Glomerular visceral epithelial cell (primary cell): ENCODE measurements around the gene MDFIC.

Experiments used
- DNase-seq: peaks from one replicate; pipeline ENCODE4 v3.0.0-alpha.2; 2016; ENCODE audit errors: extremely low spot score

The MDFIC gene

DNA sequence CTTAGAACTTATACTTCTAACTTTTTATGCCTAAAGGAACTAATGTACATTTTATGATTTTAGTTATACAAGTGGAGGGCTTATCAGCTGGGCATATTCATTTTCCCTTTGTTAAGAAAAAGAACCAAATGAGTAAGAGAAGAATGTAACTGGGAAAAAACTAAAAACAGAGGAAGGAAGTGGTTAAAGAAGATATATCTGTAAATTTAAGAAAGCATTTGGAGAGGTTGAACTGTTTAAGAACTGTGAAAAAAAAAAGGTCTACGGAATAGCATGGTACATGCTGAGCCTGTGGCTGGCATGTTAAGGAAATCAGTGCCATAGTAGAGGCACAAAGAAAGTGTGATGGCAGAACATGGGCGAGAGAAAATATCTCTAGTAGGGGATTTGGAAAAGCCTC is 6.2 kb downstream of the MDFIC start:
- DNase-seq: no peak

DNA sequence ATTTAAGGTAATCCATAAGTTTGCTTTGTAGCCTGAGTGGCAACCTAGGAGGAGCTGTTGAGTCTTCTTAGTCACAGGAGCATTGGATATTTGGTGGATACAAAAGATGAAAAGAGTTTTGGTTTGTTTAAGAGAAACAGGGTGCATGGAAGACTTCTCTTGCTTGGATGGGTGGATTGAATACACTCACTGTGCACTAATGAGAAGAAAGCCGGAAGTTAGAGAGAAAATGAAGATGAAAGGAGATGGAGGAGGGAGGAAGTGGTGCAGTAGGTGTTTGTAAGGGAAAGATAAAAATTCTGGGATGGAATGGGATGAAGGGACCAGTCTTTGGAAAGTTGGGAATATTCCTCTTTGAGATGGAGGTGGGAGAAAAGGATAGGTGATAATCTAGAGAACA is 7.7 kb downstream of the MDFIC start:
- no peak for DNase-seq

DNA sequence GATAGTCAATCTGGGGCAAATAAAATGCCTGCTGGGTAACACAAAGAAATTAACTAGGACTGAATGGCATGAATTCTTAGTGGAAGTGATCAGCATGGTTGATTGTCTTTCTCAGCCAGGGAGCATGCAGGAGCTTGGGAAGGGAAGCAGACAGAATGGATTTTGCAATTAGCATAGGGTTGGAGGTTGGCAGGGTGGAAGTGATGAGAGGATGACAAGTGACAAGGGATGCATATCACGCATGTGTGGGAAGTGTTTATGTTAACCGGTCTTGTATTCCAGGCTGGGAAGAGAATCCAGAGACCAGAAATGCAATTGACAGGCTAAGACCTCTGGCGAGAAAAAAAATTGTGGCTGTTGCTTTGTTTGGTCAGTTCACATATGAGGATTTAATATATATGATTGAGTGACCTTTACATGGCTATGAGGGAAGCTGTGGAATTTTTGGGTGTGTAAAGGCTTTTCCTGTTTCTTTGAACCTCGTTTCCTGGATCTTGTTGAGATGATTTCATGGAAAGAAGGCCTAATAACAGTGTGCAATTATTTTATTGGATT is 8.3 kb downstream of the MDFIC start:
- DNase-seq: no peak

DNA sequence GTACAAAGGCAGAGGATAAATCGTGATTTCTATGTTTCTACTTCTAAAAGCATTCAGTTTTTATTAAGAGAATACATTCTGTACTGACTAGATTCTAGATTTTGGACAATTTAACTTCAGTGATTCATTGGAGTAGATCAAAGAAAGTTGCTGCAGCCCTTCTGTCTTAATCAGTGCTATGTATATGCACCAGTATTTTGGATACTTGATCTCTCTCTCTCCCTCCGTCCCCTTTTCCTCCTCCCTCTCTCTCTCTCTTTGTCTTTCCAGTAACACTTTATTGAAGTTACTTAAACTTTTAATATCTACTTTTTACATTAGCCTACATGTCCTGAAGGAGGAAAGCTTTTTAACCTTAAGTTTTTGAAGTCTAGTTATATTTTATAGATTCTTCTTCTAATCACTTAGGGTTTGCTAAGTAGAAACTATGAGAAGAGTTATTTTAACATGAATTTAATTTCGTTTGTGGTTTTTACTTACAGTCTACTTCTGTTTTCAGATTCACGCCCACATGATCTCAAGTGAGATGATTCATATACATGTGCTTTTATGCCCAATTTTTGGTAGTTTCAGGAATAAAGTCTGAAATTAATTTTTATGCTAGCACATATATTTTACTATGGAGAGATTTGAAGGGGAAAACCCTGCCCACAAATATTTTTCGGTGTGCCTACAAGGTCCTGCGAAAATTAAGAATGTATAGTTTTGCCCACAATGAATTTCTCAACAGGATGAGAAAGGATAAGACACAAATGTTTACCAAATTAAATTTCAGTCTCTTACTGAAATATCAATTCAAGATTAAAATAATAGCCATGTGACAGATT is 9.1 kb downstream of the MDFIC start:
- DNase-seq: peak; percentile 10

DNA sequence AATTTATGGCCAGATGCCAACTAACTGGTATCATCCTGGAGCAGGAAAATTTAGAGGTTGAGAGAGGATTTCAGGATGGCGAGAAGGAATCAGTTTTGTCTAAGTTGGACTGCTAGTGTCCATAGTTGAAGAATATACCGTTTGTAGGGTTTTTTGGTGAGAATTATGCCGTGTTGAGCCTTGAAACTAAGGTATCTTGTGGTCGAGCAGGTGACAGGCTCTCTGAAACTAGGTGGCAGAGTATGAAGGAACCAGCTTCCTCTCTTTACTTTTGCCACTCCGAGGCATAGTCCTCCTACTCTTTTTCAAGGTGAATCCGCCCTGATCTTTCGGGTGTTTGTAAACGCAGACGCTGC is 9.7 kb downstream of the MDFIC start:
- DNase-seq: no peak

DNA sequence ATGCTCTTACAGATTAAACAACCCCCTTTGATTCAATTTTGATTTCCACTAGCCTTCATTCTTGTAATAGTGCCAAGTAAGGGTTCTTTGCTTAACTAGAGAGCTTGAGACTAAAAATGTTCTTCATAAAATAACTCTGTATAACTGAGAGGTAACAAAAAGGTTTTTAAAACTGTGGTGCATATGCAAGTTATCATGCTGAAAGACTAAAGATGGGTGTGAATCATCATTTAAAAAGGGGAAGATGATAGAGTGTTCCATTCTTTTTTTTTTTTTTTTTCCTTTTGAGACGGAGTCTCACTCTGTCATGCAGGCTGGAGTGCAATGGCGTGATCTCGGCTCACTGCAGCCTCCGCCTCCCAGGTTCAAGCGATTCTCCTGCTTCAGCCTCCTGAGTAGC is 11.1 kb downstream of the MDFIC start:
- no peak for DNase-seq

DNA sequence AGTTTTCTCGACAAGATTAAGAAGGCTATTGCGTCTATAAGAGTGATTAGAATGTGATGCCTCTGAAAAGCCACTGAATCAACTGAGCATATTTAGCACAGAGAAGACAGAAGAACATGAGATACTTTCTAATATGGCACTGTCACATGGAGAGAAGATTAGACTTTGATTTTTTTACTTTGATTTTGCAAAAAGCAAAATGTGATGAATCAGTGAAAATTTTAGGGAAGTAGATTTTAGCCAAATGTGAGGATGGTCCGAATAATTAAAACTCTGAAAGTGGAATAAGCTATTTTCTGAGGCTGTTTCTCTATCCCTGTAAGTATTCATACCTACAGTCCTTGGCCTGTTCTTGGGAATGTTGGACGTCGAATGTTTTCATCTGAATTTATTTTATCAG is 11.8 kb downstream of the MDFIC start:
- no peak for DNase-seq

DNA sequence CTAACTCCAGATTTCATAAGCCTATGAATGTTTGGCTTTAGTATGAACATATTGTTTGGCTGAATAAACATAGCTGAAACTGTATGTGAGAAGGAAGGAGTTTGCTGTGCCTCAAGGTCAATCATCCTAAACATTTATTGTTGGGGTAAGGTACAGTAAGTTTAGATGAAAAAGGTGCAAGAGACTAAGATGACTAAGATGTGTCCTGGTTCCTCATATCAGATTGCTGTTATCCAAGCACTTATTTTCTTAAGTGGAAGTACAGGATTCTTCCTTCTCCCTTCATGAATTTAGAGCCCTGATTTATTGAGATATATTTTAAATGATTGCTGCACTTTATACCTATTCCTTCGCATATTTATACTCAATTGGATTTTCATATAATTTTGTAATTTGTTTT is 12.2 kb downstream of the MDFIC start:
- DNase-seq: no peak

DNA sequence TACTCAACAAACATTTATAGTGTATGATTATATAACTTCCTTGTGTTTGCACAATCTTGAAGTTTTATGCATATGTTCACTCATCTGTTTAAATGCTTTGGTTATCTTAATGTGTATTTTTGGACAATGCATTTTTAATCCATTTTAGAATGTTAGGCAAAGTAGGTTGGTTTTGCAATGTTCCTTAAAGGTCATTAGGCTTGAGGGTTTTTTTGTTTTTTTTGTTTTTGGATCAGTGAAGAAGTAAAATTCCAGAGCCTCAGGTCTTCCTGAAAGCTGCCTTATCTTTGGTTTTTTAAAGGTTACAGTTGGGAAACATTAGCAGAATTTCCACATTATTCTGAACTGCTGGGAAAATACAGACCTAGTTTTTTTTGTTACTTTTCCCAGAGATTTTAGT is 12.8 kb downstream of the MDFIC start:
- DNase-seq: no peak

DNA sequence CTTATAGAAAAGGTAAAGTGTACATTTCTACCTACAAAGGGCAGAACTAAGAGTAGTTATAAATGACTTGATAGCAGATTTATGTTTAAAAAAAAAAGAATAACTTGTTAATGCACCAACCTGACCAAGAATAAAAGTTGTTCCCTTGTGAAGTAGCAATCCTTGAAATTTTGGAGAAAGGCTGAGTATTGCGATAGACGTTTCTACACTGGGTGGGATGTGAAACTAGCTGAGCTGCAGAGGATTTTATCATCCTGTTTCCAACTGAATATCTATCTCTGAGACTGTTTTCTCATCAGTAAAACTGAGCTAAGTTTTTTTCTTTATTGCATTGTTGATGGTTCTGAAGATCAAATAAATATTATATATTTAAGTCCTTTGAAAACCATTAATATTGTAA is 14.6 kb downstream of the MDFIC start:
- DNase-seq: no peak

DNA sequence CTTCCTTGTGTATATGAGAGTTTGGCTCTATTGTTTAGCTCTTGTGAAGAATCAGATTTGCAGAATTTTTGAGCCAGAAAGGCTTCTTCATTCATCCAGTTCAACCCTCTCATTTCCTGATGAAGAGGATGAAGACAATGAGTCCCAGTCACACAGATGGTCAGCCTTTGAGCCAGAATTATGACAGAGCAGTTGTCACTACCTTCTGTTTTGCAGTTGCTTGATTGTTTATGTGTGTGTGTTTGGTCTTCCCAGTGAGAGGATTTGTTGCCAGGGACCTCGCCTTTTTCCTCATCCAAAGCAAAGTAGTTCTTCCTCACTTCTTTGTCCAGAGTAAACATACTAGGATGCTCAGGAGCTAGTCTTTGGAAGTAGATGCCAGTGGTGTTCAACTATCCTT is 15.6 kb downstream of the MDFIC start:
- no peak for DNase-seq

DNA sequence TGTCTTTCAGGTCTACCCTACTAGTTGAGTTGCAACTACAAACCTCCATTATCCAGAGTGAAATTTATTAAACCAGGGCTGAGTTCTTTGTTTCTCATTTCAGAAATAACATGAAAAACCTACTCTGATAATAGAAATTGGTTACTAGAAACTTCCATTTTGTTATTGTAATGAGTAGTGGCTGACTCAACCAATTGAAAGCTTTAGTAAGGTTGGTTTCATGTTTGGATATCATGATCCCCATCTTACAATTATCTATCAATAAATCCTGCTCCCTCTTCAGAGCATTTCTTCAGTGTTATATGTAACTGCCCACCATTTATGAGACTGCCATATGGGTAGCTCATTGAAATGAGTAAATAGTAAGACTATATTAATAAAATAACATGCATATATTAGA is 16.9 kb downstream of the MDFIC start:
- no peak for DNase-seq

DNA sequence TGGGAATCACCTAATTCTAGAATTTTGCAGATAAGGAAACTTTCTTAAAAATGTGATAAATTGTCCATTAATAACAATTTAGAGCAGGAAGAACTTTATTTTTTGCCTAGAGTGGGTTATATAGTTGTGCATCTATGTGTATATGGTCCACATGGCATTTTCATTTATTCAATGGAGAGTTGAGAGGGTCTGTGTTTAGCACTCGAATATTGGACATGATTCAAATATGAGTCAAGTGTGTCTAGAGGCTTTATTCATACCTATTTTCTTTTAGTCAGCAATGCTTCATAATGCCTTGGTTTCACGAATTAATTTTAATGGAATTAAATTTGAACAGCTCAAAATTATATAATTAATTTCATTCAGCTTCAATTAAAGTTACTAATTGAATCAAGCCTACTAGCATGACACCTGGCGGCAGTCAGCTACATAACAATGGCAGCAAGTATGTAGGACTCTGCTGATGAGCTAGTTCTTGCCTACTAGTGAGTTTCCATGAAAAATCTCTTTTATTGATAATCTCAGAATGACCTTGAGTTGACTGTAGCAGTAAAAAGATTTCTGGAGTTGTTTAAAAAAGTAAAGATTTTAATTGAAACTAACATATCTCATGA is 17.7 kb downstream of the MDFIC start:
- no peak for DNase-seq

DNA sequence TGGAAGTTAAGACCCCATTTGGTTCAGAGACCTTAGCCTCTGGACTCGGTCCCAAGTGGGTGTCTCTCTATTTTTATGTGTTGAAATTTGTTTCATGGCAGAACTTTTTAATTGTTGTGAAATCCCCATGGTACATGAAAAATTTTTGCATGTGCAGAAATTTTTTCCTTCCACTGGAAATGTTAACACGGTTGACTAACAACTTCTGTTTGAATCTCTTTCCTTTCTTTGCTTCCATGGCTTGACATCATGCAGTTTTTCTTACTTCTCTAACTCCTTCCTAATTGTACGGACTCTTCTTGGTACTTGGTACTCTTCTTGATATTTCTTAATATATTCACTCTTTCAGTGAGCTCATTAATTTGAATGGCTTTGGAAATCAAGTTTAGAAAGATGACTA is 18.3 kb downstream of the MDFIC start:
- DNase-seq: no peak

DNA sequence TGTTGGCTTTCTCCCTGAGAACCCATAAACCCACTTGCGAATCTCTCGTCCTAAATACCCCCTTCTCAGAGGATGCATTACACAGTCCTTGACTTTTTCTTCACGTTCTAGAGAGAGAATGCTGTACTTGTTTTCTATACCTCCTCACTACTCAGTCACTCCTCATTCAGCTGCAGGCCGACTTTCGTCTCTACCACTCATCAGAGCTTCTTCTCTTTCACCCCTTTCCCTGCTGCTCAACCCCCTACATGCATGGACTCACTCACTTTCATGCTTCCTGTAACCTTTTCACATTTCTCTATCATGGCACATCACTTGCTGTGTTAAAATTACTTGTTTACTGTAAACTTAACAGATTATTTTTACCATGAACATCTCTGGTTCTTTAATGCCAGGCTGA is 19.8 kb downstream of the MDFIC start:
- no peak for DNase-seq

DNA sequence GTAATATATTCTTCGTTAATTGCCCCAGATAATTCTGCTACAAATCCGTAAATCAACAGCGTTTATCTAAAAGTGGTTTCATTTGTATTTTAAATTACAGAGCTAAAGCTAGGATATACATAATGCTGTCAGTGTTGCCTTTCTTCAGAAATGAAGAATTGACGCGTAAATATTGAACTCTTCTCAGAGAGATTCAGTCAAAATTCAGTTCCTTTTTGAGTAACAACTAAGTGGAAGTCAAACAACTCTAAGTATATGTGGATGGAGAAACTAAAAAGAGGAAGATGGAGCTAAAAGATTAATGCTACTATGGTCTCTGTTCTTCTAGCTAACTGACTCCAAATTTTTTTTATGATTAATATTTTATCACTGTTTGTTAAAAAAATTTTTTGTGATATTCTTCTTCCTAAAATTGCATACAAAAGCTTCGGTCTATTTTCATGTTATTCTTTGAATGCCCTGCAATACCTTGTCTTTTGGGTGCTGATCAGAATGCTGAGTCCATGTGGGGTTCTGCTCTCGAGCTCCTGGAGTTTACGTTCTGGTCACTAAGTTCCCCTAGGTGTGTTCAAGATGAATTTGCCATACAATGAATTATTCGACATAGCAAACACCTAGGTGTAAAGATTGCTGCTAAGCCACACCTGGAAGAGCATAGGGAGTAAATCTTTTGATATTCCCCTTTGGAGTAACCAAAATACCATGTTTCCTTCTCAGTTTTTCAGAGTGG is 20.7 kb downstream of the MDFIC start:
- no peak for DNase-seq

DNA sequence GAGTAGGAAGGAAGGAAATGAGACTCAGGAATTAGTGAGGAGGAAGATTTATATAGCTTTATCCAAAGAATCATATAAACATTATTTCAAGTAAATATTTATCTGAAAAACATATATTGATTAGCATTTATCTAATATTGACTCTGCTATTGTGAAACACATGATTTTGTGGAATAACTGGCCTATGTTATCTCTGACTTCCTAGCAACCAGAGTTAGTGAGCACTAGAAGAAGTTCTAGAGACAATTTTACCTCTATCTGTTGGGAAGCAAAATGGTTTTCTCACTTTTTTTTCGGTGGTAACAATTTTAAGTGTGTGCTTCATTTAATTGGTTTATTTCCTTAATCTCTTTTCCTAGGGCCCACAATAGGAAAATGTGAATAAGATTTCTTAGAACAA is 21.6 kb downstream of the MDFIC start:
- DNase-seq: no peak

DNA sequence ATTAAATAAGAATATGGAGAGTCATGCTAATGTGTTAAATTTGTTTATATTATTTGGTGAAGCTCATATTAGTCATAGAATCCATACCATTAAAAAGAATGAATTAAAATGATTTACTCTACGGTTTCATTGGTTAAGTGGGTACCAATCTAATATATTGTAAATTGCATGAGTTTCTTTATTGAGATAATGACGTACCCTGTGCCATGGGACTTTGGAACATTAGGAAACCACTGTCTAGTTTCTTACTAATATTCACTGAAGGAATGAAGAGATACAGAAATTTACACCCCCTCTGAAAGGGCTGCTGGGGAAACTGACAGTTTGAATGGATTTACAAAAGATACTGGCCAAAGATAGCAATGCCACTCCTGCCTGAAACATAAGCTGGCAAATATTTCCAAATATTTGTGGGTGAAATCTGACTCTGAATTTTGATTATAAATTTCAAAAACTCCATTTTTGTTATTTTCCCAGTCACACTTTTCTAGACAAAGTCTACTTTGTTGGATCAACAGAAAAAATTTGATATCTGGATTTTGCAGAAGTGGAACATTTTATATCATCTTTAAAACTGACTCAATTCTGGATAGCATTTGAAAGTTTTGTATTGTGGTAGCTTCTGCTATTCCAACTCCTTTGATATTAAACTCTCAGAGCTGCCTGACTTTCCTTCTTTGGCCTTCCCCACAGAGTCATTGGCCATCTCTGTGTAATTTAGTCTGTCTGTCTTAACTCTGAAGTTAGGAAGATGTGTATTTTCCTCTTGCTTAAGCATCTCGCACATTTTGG is 22.3 kb downstream of the MDFIC start:
- DNase-seq: no peak

DNA sequence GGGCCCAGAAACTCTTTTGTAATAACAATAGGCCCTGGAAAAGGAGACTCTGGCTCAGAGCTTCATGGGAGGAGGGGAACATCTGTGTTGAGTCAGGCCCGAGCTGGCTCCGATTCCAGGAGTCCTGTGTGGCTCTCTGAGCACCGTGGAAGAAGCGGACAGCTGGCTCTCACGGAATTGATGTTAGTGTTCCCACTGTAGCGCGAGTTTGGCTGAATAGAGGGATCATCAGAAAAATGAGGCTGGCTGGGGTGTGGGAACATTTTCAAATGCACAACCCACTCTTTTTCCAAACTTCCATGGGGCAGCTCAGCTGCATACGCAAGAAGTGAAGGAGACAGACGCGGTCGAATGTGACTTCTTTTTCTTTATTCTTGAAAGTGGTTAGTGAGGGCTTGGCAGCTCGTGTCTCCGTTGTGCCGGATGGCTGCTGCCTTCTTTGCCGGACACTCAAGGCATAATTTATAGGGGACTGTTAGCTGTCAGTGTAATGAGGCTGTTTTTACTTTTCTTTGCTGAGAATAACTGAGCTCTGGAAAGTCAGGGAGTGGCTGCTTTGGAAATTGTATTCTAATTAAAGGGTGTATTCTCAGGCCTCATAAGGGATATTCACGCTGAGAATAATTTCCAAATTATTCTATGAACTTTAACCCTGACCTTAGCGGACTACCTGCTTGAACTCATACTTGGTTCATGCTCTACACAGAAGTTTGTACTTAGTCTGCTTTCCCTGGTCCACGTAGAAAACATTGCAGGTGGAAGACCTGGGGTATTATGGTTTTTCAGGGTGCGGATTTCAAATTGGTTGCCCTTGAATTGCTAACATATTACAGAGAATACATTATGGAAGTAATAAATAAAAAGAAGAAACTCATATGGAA is 23.1 kb downstream of the MDFIC start:
- peak; percentile 50 for DNase-seq

DNA sequence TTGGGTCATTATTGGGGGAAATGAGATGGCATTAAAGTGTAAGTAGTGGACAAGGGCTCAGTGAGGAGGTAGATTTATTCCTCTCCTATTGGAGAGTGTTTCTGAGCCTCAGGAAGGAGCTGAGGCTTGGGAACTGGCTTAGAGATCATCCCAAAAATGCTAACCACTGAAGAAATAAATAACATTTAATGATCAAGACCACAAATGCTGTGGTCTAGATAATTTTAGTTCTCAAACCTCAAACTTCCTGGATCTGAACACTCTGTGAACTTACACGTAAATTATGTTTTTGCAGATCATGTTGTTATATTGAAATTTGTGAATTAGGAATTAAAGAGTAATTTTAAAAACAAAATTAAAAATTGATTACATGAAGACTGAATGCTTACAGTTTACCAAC is 27.3 kb downstream of the MDFIC start:
- DNase-seq: no peak

DNA sequence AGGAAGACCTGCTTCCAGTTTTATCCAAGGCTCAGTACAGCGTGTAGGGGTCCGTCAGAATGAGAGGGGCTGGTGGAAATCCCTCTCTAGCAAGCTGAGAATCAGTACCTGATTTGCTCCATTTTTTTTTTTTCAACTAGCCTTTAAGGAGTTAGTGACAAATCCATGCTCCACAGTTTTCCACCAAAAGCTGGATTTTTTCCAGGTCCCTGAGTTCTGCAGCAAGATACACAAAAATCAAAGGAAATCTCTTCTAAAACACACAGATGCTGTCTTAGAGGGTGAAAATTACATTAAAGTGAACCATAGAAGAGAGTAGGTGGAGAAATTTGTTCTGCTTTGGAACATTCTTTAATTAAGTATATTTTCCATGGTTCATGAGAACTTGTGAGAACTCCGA is 30.4 kb downstream of the MDFIC start:
- DNase-seq: no peak
